Glomerular endothelial cell (primary cell): Measurements from ENCODE around the gene ATP2B2. TPM values are rescaled to one million over a fixed set of nuclear protein-coding genes. Genes with fewer than 3 reads are reported as not detected.
"Not testable (repeated sequence)": the region's sequence is repeated elsewhere in the genome, so short reads cannot be mapped to it uniquely, and the experiment has no call there.

Experiments
- DNase-seq: peaks from one replicate; pipeline ENCODE4 v3.0.0-alpha.2; 2011; ENCODE audit warnings: low read depth, low spot score; ENCODE audit errors: extremely low read depth
- total RNA-seq: library from RNA; depleted of rRNA; stranded (reverse); fragments of >200 nt; gene quantifications from 2 replicates; pipeline ENCODE4 v1.2.3, GENCODE V29; 2015

ATP2B2 gene
- total RNA-seq, 1 donor from 2014 or later = not detected

DNA sequence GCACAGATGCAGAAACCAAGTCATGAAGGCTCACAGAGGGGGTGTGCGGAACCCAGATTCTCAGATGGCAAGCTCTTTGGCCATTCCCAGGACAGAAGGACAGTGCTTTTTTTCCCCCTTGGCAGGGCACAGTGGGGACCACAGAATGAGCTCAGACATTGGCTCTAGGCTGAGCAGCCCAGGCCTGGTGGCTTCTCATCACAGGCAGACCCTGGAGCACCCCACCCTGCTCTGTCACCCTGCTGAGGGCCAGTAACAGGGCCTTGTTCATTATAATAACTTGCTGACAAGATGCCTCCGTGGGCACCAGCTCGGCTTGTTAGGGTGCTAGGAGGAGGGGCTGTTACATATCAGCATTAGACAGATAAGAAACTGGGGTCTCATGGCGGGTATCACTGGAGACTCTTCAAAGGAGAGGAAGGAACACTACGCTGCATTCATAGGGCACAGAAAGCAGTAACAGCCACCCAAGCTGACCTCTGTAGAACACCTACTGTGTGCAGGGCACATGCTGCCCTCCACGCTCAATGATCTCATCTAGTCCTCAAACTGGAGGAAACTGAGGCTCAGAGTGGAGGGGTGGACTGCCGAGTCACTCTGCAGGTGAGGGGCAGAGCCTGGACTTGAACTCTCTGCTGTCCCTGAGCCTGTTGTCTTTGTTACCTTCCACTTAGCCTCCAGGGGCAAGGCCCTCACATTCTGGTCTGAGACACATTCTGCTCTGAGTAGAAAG, 114.6 kb downstream of the ATP2B2 start:
- no peak for DNase-seq

DNA sequence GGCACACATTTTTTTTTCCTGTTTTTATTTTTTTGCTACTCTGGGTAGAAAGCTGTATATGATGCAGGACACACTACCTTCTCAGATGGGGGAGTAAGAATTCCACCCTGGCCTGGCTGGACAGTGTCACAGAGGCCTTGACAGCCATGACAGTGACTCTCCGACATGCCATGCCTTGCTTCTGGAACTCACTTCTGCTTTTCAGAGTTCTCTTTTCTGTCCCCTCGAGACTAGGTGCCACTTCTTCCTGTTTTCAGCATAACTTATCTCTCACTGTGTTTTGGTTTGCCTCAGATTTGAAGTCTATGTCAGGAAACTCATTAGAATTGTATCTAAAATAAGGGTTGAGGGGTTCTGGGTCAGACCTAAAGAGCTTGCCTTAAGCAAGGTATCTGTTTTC, 115.4 kb downstream of the ATP2B2 start:
- DNase-seq = no peak

DNA sequence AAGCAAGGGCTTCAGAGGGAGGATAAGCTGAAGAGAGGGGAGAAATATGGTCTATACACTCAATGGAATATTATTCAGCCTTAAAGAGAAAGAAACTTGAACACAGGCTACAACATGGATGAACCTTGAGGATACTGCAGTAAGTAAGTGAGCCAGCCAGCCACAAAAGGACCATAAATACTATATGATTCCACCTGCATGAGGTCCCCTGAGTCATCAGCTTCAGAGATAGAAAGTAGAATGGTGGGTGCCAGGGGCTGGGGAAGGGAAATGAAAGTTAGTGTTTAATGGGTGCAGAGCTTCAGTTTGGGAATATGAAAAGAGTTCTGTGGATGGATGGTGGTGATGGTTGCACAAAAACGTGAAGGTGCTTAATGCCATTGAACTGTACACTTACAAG, 116.0 kb downstream of the ATP2B2 start:
- no peak for DNase-seq

DNA sequence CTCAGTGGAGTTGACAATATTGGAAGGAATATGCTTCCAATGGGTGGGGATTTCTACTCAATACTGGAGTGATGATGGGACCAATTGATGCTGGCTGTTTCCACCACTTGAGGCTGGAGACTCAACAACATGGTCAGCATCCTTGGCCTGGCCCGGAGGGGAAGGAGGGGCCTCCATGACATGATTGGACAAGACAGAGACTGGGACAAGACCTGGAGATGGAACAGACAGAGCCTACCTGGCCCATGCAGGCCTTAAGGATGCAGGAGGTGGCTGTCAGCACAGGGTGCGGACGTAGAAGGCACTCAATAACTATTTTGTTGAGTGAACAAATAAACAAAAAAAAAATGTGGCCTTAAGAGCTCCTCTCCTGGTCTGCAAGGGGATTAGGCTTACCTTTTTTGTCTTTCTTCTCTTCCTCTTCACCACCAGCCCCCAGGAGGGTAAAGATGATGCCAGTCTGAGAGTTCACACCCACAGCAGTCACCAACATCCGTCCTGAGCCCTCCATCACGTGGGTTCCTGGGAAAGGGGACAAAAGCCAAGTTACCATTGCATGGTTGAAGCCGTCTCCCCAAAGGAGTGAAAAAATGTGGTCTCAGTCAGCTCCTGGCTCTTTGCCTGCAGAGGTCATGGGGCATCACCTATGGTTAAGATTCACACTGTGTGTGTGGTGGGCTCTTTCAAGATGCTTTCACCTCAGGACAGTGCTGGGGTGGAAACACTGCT, 117.3 kb downstream of the ATP2B2 start:
- no peak for DNase-seq

DNA sequence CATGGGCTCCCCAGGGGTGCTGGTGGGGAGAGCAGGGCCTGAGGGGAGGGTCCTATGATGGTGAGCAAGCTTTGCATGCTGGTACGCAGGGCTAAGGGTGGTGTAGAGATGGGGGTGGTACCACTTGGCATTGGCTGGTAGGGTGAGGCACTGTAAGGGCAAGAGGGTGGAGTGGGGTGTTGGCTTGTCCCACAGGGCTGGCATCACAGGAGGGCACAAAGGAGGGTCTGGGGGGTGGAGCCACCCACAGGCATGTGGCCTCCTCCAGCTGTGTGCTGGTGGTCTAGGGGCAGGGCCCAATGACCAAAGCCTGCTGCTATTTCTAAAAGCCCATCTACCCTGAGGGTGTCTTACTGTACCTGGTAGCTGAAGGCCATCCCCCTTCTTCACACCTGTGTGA, 119.3 kb downstream of the ATP2B2 start:
- DNase-seq = no peak

DNA sequence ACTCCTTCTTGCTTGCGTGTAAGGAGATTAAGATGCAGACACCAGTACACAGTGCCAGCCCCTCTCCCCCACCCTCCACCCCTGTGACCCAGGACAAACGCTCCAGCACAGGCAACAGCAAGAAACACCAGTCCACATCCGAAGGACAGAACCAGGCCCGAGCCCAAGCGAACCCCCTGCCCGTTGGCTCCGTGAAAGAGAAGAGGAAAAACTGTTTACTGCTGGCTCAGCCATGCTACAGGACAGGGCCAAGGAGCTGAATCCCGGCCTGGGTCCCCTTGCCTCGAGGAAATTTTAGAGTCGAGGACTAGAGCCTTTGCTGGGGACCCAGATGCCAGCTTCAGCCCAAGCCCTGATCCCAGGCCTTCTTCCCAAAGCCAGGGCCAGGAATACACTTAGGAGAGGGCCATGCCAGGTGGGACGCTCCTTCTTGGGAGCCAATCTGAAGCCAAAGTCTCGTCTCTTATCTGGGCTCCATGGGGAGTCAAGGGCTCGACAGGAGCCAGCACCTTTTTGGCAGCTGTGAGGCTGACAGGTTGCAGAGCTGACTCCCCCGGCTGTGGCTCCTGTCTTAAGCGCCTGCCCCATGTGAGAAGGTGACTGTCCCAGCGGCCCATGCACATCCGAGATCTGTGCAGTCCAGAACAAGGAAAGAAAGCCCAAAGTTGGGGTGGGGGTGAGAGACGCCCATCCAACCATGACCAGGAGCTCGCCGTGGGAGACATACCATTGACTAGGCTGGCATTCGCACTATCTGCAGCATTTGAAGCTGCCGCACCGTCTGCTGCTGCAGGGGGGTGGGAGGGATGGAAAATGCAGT, 120.6 kb downstream of the ATP2B2 start:
- DNase-seq = no peak

DNA sequence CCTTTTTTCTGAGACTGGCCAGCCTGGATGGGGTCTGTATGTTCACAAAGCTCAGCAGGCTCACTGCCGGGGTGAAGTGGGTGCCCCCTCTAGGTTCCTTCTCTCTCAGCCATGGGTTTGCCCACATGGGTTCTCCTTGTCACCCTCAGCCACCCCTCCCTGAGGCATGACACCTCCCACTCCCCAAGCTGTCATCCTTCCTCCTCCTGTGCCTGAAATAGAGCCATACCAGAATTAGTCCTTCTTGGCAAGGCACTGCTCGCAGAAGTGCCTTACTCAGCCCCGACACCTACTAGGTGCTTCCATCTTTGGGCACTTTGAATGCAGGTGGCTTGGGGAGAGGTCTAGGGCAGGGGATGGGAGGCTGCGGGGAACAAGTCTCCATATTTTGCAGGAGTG, 121.5 kb downstream of the ATP2B2 start:
- DNase-seq = no peak

DNA sequence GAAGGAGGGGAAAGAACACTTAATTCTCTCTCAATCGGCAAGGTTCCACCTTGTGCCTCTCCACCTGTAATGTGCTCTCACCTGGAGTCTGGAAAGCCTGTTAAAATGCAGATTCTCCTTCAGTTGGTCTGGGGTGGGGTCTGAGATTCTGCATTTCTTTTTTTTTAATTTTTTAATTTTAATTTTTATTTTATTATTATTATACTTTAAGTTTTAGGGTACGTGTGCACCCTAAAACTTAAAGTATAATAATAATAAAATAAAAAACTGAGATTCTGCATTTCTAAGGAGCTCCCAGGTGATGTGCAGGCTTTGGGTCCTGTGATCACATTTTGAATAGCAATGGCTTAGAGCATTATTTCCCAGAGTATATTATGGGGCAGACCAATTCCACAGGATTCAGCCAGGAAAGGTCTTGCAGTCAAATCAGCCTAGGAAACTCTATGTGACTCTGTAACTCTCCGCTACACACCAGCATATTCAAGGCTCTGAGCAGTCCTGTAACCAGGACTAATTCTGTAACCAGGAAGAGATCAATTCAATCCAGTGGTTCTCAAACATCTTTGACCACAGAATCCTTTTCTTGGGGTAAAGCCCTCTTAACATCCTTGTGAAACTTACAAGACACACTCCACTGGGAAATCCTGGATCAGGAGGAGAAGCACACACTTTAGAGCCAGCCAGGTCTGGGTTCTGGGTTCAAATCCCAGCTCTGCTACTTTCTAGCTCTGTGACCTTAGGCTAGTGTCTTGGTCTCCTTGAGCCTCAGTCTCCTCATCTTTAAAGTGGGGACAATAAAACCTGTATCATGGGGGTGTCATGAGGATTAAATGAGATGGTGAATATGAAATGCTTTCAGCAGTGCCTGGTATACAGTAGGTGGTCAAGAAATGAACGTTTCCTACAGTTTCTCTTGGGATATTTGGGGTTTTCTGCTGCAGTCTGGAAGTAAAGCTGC, 122.2 kb downstream of the ATP2B2 start:
- no peak for DNase-seq

DNA sequence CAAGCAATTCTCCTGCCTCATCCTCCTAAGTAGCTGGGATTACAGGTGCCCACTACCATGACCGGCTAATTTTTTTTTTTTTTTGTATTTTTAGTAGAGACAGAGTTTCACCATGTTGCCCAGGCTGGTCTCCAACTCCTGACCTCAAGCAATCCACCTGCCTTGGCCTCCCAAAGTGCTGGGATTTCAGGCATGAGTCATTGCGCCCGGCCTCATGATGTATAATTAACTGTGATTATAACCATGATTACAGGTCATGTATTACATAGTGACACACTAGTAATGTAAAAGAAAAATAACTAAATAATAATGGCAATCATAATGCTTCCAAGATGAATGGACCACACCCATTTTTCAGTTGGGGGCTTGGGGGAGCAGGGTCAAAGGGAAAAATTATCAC, 122.9 kb downstream of the ATP2B2 start:
- DNase-seq = not testable (repeated sequence)

DNA sequence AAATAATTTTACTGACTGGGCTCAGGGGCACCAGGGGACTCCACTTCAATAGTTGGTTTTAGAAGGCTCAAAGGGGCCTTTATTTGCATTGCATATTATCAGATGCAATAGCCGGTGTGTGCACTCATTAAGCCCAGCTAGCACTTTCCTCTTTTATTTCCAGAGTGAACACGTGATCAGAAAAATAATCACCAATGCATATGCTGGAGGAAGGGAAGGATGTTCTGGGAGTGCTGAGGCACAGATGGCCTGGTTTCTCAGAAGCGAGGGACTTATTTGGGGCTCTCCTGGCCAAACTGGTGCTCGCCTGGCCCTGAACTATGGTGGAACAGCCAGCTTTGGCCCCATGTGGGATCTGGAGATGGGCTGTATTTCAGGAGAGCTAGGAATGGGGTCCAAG, 124.0 kb downstream of the ATP2B2 start:
- no peak for DNase-seq

DNA sequence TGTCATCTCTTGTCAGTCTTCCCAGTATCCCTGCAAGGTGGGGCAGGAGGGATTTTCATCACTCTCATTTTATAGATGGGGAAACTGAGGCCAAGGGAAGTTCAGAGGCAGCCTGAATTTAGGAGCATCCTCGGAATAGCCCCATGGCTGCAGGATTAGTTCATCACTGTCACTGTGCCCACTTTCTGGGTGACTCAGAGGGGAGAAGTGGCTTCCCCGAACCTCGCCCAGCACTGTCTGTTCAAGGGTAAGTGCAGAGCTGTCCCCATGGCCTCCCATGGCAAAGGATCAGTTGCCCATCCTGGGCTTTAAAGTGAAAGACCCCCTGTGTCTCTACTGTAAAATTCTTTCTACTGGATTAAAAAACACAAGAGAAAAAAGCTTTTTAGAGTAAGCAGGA, 124.5 kb downstream of the ATP2B2 start:
- DNase-seq = no peak

DNA sequence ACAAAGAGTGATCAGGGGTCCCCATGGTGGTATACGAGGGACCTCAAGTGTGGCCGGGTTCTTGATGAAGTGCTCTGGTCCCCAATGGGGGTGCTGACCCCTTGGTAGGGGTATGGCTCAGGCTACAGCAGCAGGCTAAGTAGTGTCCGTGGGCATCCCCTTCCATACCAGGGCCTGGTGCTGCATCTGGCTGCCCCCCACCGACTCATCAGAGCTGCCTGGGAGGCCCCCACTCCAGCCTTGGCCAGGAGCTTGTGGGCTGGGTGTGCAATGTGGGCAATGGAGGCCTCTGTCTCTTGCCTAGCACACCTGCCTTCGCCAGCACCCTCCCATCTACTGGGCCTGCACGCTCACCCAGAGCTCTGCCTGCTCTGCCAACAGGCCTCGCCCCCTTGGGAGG, 125.4 kb downstream of the ATP2B2 start:
- no peak for DNase-seq

DNA sequence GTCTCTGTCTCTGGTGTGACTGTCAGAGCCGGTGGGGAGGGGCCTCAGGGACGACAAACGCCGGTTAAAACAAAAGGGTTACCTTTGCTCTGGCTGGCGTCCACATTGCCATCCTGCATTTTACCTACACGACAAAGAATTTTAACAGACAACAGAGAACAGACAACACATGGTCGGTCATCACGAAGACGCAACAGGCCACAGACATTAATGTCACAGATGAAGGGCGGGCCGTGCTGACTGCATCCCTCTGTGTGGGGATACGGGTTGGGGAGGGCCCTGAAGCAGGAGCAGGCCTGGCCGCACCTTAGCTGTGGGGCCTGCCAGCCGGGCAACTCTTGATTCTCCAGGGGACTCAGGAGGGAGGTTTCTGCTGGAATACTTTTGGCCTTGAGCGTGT, 126.2 kb downstream of the ATP2B2 start:
- no peak for DNase-seq

DNA sequence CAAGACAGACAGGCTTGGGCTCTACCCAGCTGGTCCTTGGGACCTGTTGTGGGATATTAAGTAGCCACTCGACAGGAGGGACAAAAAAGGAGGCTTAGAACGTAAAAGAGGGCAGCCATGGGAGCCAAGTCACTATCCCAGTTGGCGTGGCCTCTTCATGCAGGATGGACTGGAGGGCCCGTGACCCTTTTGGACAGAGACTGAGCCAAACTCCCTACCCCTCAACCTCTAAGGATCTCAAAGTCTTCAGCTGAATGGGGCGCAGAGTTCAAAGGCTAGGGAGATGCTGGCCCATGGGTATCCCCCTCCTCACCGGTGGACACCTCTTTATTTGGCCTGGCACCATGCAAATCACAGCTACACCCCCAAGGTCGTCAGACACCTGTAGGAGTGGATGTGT, 126.6 kb downstream of the ATP2B2 start:
- no peak for DNase-seq

DNA sequence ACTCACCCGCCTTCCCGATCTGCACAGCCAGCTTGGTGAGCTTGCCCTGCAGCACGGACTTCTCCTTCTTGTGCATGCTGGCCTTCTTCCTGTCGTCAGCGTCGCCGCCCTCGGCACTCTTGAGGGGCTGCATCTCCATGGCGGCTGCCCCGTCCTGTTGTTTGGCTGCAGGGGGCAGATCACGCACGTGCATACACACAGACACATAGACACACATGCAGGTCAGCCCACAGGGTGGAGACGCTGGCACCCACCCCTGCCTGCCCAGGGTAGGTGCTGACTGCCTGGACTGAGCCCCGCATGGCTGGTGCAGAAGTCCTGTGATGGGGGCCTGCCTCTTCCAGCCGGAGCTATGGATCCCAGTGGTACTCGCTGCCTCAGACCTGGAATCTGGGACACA, 127.1 kb downstream of the ATP2B2 start:
- no peak for DNase-seq

DNA sequence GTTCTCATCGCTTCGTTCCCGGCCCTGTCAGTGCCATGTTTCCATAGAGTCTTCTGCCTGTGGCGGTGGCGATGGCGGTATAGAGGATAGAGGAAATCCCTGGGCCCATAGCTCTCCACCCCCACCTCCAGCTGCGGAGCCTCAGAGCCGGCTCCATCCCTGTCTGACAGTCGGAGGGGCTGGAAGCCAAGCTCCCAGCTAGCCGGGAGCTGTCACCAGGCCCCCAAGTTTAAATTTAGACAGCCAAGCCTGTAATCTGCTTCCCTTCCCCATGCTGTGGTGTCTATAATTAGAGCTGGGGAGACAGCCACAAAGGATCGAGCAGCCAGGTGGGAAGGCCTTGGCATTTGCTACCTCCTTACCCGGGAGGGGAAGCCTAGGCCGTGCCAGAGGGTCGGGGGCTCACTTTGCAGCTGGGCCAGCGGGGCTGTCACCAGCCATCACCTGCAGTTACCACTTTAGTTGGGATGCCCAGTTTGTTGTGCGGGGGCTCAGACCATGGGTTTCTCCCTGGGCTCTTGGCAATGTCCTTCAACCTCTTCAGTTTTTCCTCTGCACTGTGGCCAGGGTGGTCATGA, 128.1 kb downstream of the ATP2B2 start:
- DNase-seq = no peak

DNA sequence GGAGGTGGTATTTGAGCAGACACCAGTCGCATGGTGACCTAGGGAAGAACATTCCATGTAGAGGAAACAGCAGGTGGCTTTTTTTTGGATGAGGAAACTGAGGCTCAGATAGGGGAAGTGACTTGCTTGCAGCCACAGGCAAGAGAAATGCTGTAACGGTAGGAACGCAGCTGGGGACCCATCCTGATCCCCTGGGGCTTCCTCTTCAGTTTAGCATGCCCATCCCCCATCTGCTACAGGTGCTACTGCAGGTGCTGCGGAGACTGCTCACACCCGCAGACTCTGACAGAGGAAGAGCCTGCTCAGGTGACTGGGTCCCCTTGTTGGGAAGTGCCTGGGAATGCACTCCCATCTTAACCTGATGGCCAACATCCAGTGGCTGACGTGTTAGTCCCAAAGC, 129.0 kb downstream of the ATP2B2 start:
- no peak for DNase-seq

DNA sequence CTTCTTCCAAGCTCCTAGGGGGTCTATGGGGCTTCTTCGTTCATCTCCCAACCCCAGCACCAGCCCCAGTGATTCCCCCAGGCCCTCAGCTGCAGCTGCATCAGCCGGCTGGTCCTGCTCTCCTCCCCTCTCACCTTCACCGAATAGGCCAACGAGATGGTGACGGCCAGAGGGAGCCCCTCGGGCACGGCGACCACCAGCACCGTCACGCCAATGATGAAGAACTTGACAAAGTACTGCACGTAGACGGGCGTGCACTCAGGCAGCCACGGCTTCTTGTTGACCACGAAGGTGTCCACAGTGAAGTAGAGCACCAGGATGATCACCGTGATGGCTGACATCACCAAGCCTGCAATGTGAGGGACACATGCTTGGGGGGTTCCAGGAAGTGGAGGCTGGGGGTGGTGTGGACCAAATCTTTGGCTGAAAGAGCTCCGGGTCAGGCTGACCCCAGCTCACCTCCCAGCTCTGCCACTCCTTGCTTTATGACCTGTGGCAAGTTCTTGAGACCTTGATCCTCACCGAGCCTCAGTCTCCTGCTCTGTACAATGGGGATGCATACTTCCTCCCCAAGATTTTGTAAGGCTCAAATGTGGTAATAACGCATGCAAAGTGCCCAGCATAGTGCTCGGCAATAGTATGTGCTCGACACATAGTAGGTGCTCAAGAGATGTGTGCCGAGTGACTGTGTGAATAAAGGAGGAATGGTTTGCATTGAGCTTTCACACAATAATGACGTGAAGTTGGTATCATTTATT, 129.9 kb downstream of the ATP2B2 start:
- DNase-seq = no peak

DNA sequence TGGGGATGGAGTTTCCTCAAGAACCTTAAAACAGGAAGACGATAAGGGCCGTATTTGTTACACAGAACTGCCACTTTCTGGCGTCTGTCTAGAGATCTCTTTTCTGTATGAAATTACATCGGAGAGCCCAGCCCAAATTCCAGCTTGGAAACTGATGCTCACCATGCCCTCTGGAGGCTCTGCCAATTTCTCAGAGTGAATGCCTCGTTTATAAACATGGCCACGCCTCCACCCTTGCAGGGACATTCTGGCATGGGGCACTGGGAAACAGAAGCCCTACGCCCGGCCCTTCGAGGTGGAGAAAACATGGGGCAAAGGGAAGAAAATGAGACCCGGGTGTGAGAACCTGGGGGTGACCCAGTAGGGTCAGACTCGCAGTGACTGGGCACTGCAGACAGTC, 131.1 kb downstream of the ATP2B2 start:
- no peak for DNase-seq
